ENCODE results near the gene AGBL3.

DNA sequence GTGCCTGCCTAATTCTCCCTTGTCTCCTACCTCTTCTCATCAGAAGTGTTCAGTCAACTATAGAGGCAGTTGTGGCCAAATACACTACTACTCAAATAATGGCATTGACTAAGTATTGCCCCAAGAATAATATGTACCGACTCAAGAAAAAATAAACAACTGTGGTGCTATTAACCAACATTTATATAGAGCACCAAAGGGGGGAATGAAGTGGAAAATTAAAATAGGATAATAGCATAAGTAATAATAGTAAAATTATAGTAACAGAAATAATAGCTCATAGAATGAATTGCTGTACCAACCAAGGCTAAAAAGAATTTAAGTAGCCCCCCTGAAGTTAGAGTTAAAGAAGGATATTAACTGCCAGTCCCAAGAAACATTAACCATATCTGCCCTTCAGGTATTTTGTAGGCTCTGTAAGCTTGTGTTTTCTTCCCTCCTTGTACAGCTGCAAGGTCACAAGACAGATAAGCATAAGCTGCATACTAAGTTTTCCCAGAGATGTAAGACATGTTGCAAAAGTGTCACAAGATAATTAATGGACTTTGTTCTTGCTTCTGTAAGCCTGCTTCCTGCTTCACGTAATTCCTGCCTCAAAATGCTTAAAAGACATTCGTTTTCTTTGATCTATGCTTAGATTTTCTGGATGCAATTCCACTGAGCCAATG lies 195.1 kb downstream of the AGBL3 start:
- TF ChIP-seq ESRRA (IDR thresholded peaks at IDR 0.05; ENCODE audit: borderline replicate concordance, low read depth) (peak; percentile 51; the same call in 1 of the 2 replicates), RAD21 (CRISPR knock-in tag; conservative IDR thresholded peaks at IDR 0.05 in 1 of 2, IDR thresholded peaks at IDR 0.05 in 1 of 2) (no peak), EP300 (IDR thresholded peaks at IDR 0.05; ENCODE audit: low read length) (no peak), CREB1 (IDR thresholded peaks at IDR 0.05) (no peak), CREB1 (CRISPR knock-in tag; IDR thresholded peaks at IDR 0.05) (no peak), ARNT (IDR thresholded peaks at IDR 0.05) (no peak), POLR2A (conservative IDR thresholded peaks at IDR 0.05) (no peak), SIN3A (IDR thresholded peaks at IDR 0.05; ENCODE audit: borderline replicate concordance in 2 of 2, control insufficient read depth in 1 of 2, low read depth in 2 of 2, low read length in 2 of 2) (no peak), ZFP36 (IDR thresholded peaks at IDR 0.05; ENCODE audit: low read depth, low read length, partially characterized antibody) (no peak), SMAD2 (IDR thresholded peaks at IDR 0.05; ENCODE audit: low read depth, low read length) (no peak), ZNF23 (CRISPR knock-in tag; IDR thresholded peaks at IDR 0.05) (no peak)
- TF ChIP-seq, protein P1, sequence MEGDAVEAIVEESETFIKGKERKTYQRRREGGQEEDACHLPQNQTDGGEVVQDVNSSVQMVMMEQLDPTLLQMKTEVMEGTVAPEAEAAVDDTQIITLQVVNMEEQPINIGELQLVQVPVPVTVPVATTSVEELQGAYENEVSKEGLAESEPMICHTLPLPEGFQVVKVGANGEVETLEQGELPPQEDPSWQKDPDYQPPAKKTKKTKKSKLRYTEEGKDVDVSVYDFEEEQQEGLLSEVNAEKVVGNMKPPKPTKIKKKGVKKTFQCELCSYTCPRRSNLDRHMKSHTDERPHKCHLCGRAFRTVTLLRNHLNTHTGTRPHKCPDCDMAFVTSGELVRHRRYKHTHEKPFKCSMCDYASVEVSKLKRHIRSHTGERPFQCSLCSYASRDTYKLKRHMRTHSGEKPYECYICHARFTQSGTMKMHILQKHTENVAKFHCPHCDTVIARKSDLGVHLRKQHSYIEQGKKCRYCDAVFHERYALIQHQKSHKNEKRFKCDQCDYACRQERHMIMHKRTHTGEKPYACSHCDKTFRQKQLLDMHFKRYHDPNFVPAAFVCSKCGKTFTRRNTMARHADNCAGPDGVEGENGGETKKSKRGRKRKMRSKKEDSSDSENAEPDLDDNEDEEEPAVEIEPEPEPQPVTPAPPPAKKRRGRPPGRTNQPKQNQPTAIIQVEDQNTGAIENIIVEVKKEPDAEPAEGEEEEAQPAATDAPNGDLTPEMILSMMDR (IDR thresholded peaks at IDR 0.05 in 2 of 3, conservative IDR thresholded peaks at IDR 0.05 in 1 of 3; ENCODE audit: insufficient read depth in 2 of 3, low read depth in 1 of 3, low read length in 3 of 3), result no peak
- TF ChIP-seq, protein P2, sequence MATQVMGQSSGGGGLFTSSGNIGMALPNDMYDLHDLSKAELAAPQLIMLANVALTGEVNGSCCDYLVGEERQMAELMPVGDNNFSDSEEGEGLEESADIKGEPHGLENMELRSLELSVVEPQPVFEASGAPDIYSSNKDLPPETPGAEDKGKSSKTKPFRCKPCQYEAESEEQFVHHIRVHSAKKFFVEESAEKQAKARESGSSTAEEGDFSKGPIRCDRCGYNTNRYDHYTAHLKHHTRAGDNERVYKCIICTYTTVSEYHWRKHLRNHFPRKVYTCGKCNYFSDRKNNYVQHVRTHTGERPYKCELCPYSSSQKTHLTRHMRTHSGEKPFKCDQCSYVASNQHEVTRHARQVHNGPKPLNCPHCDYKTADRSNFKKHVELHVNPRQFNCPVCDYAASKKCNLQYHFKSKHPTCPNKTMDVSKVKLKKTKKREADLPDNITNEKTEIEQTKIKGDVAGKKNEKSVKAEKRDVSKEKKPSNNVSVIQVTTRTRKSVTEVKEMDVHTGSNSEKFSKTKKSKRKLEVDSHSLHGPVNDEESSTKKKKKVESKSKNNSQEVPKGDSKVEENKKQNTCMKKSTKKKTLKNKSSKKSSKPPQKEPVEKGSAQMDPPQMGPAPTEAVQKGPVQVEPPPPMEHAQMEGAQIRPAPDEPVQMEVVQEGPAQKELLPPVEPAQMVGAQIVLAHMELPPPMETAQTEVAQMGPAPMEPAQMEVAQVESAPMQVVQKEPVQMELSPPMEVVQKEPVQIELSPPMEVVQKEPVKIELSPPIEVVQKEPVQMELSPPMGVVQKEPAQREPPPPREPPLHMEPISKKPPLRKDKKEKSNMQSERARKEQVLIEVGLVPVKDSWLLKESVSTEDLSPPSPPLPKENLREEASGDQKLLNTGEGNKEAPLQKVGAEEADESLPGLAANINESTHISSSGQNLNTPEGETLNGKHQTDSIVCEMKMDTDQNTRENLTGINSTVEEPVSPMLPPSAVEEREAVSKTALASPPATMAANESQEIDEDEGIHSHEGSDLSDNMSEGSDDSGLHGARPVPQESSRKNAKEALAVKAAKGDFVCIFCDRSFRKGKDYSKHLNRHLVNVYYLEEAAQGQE (IDR thresholded peaks at IDR 0.05; ENCODE audit: borderline replicate concordance), result no peak
- TF ChIP-seq, protein P2 (CRISPR knock-in tag; IDR thresholded peaks at IDR 0.05; ENCODE audit: low read depth), result no peak
